ENCODE measurements around the gene STIM1.

Gene STIM1

GRCh38 chr11:3956038-3956437, 100.6 kb downstream of the STIM1 start:
- DNase-seq: no peak

GRCh38 chr11:3956748-3957147, 101.3 kb downstream of the STIM1 start:
- no peak for DNase-seq

- DNase-seq: no peak
Observed at GRCh38 chr11:3957437-3957836, 102.0 kb downstream of the STIM1 start.

GRCh38 chr11:3958281-3958680, 102.8 kb downstream of the STIM1 start:
- no peak for DNase-seq

GRCh38 chr11:3959015-3959902, 103.8 kb downstream of the STIM1 start:
- DNase-seq: no peak

- no peak for DNase-seq
Observed at GRCh38 chr11:3959903-3960265, 104.4 kb downstream of the STIM1 start.

GRCh38 chr11:3962406-3962840, 107.0 kb downstream of the STIM1 start:
- DNase-seq: no peak

GRCh38 chr11:3964056-3964455, 108.6 kb downstream of the STIM1 start:
- DNase-seq: no peak

GRCh38 chr11:3964935-3965604, 109.6 kb downstream of the STIM1 start:
- DNase-seq: no peak

GRCh38 chr11:3967695-3968094, 112.2 kb downstream of the STIM1 start:
- DNase-seq: no peak

GRCh38 chr11:3969200-3969599, 113.7 kb downstream of the STIM1 start:
- DNase-seq: no peak

GRCh38 chr11:3969613-3970012, 114.1 kb downstream of the STIM1 start:
- DNase-seq: no peak

GRCh38 chr11:3970108-3970507, 114.6 kb downstream of the STIM1 start:
- DNase-seq: no peak

GRCh38 chr11:3971756-3972404, 116.4 kb downstream of the STIM1 start:
- no peak for DNase-seq

- no peak for DNase-seq
Observed at GRCh38 chr11:3972431-3972830, 117.0 kb downstream of the STIM1 start.

- no peak for DNase-seq
Observed at GRCh38 chr11:3977078-3977477, 121.6 kb downstream of the STIM1 start.

GRCh38 chr11:3981084-3981633, 125.7 kb downstream of the STIM1 start:
- no peak for DNase-seq

- DNase-seq: no peak
Observed at GRCh38 chr11:3982431-3982830, 127.0 kb downstream of the STIM1 start.

GRCh38 chr11:3983101-3983500, 127.6 kb downstream of the STIM1 start:
- no peak for DNase-seq

- DNase-seq: no peak
Observed at GRCh38 chr11:3984896-3985295, 129.4 kb downstream of the STIM1 start.

GRCh38 chr11:3985631-3986030, 130.2 kb downstream of the STIM1 start:
- no peak for DNase-seq

GRCh38 chr11:3986301-3986700, 130.8 kb downstream of the STIM1 start:
- DNase-seq: no peak

- DNase-seq: no peak
Observed at GRCh38 chr11:3989276-3989920, 133.9 kb downstream of the STIM1 start.
